K562 (cell line): ENCODE data around the gene TAS2R42. TPM values are rescaled to one million over a fixed set of nuclear protein-coding genes. Genes with fewer than 3 reads are reported as not detected.

Experiments used
- ATAC-seq: fragments of 200-7000 bp; cut with Tn5 transposase; 3 replicates; pipeline ENCODE4 v1.9.1; 2020; ENCODE audit warnings: moderate library complexity
- BruUV-seq: library from RNA; stranded (reverse); fragments of 400-500 nt; replicated peaks from 2 replicates; lab custom pipeline; 2021; lab: Mats Ljungman, UMichigan
- CTCF ChIA-PET: fragments of 300-600 bp; formaldehyde crosslinking; extraction: SDS; loops from one replicate; lab custom pipeline; 2021; ENCODE audit warnings: low intra/inter-chr PET ratio; lab: Yijun Ruan, JAX
- POLR2A ChIA-PET: fragments of 300-600, 350-650 bp; sonication (Branson Sonifier 250); formaldehyde crosslinking; extraction: SDS; loops from one replicate; lab custom pipeline; 2021; ENCODE audit warnings: antibody characterized with exemption, inconsistent platforms; lab: Yijun Ruan, JAX
- DNase-seq, 4 experiments: peaks; one replicate each; pipeline versions ENCODE4 v3.0.0 to v3.0.0-alpha.2; 2011 to 2018; ENCODE audit warnings: low spot score in 3 of 4, mixed read lengths in 3 of 4; ENCODE audit errors: extremely low read depth in 1 of 4
- FAIRE-seq: peaks from 2 replicates; lab custom pipeline; 2011; peaks lifted over from hg19 to GRCh38; lab: Jason Lieb, UNC
- H2AFZ ChIP-seq: 2 replicates; pipeline ENCODE4 v1.6.0; 2011; ENCODE audit warnings: low read depth, low read length, control low read depth, inconsistent platforms
- H3K27ac ChIP-seq: fragments of 200-600 bp; 3 replicates; pipeline ENCODE4 v1.8.0; 2011; ENCODE audit warnings: low read depth, mild to moderate bottlenecking, control low read depth, inconsistent platforms, low read length, moderate library complexity, mixed read lengths; ENCODE audit errors: extremely low read depth
- H3K27me3 ChIP-seq, 2 experiments: fragments of 300-600 bp in 1 of 2; 2 replicates in 1 of 2; 3 replicates in 1 of 2; pipeline versions ENCODE4 v1.6.0 to v1.8.0; 2011; ENCODE audit warnings: inconsistent platforms in 2 of 2, low read length in 2 of 2, mild to moderate bottlenecking in 1 of 2, mixed read lengths in 1 of 2, moderate library complexity in 1 of 2; ENCODE audit not compliant: control insufficient read depth in 2 of 2, insufficient read depth in 2 of 2
- H3K36me3 ChIP-seq: fragments of 300-600 bp; 3 replicates; pipeline ENCODE4 v1.8.0; 2011; ENCODE audit warnings: mild to moderate bottlenecking, low read length, inconsistent platforms; ENCODE audit not compliant: control insufficient read depth, insufficient read depth
- H3K4me1 ChIP-seq, 2 experiments: fragments of 200-600 bp in 1 of 2; replicated peaks in 1 of 2; 2 replicates in 1 of 2; 3 replicates in 1 of 2; pipeline versions ENCODE4 v1.5.1 to v1.8.0; 2011; ENCODE audit warnings: inconsistent platforms in 2 of 2, low read length in 2 of 2, mild to moderate bottlenecking in 1 of 2, mixed read lengths in 1 of 2, moderate library complexity in 1 of 2; ENCODE audit not compliant: control insufficient read depth in 2 of 2, insufficient read depth in 2 of 2
- H3K4me2 ChIP-seq: 2 replicates; pipeline ENCODE4 v1.6.1; 2011; ENCODE audit warnings: low read length, control low read depth, inconsistent platforms, mixed read lengths; ENCODE audit not compliant: insufficient read depth
- H3K4me3 ChIP-seq: fragments of 200-600 bp; sonication (generic), shearing (Covaris generic); 2 replicates; pipeline ENCODE4 v1.5.1; 2016; ENCODE audit warnings: control low read depth, inconsistent platforms
- H3K79me2 ChIP-seq: fragments of 200-600 bp; 3 replicates; pipeline ENCODE4 v1.8.0; 2011; ENCODE audit warnings: low read length, inconsistent platforms; ENCODE audit not compliant: control insufficient read depth, insufficient read depth
- H3K9ac ChIP-seq, 2 experiments: 2 replicates each; pipeline versions ENCODE4 v1.6.0 to v1.6.1; 2011; ENCODE audit warnings: low read depth in 2 of 2, low read length in 2 of 2, control low read depth in 1 of 2, inconsistent platforms in 1 of 2, mild to moderate bottlenecking in 1 of 2, mixed read lengths in 1 of 2; ENCODE audit not compliant: insufficient read depth in 1 of 2
- H3K9me1 ChIP-seq: one replicate; pipeline ENCODE4 v1.6.0; 2011; ENCODE audit warnings: inconsistent platforms, mild to moderate bottlenecking, low read length, moderate library complexity; ENCODE audit not compliant: control insufficient read depth, insufficient read depth
- H3K9me3 ChIP-seq: replicated peaks from 2 replicates; pipeline ENCODE4 v1.5.1; 2011; ENCODE audit warnings: low read depth, low read length, inconsistent platforms; ENCODE audit not compliant: control insufficient read depth, insufficient read depth
- H4K20me1 ChIP-seq: replicated peaks from 2 replicates; pipeline ENCODE4 v1.6.1; 2011; ENCODE audit warnings: low read length, inconsistent platforms, mixed read lengths; ENCODE audit not compliant: control insufficient read depth, insufficient read depth
- CEBPB ChIP-seq: fragments of 450-650 bp; IDR thresholded peaks from 2 replicates; pipeline ENCODE4 v1.6.1; 2016; ENCODE audit warnings: missing genetic modification characterization, missing compliant biosample characterization
- CEBPG ChIP-seq, 3 experiments: fragments of 200-800 bp in 1 of 3; sonication (Bioruptor generic) in 1 of 3; sonication (generic) in 1 of 3; formaldehyde crosslinking in 1 of 3; IDR thresholded peaks in 2 of 3; conservative IDR thresholded peaks in 1 of 3; 2 replicates each; pipeline versions ENCODE4 v1.6.1 to v1.8.0; 2016 to 2022; ENCODE audit warnings: missing compliant biosample characterization in 2 of 3, missing genetic modification characterization in 2 of 3, mild to moderate bottlenecking in 1 of 3, missing genetic modification reagents in 1 of 3
- MLLT1 ChIP-seq, 2 experiments: fragments of 450-650 bp; IDR thresholded peaks; 2 replicates each; pipeline ENCODE4 v1.6.1; 2016
- THAP12 ChIP-seq: fragments of 250-450 bp; sonication (Bioruptor Pico); IDR thresholded peaks from 2 replicates; pipeline ENCODE4 v1.9.0; 2021; ENCODE audit warnings: mild to moderate bottlenecking, inconsistent platforms
- in situ Hi-C: fragments of 300-500 bp; cut with MboI; formaldehyde crosslinking; loops from 4 replicates; pipeline ENCODE4 v1.15.0; 2018; ENCODE audit warnings: inconsistent platforms, mixed read lengths
- intact Hi-C: fragments of 100-400 bp; cut with micrococcal nuclease; formaldehyde crosslinking; loops from 2 replicates; pipeline ENCODE4 v1.14.2; 2022
- polyA plus RNA-seq, 8 experiments: library from polyadenylated mRNA; depleted of rRNA in 4 of 8; stranded (reverse) in 5 of 8; unstranded in 3 of 8; fragments of >200 nt; fragmentation: Nextera tagmentation in 2 of 8; fragmentation: Illumina TruSeq in 1 of 8; extraction: Ambion mirVana in 2 of 8; extraction: Trizol in 1 of 8; gene quantifications; 2 replicates each; pipeline versions ENCODE4 v1.2.1 to v1.2.3, GENCODE V29; 2011 to 2014; ENCODE audit warnings: inconsistent platforms in 1 of 8, missing spikeins in 1 of 8
- total RNA-seq, 7 experiments: library from RNA; depleted of rRNA in 6 of 7; stranded (reverse); fragments of >200 nt in 6 of 7; fragmentation: Illumina TruSeq in 2 of 7; extraction: Trizol in 2 of 7; gene quantifications; 2 replicates each; pipeline versions ENCODE4 v1.2.1 to v1.2.3, GENCODE V29; 2011 to 2021; ENCODE audit warnings: low replicate concordance in 1 of 7
- TF ChIP-seq, protein P1 (sequence below): fragments of 450-650 bp; formaldehyde crosslinking; IDR thresholded peaks from 2 replicates; pipeline ENCODE4 v1.4.0; 2020; ENCODE audit warnings: mild to moderate bottlenecking

The TAS2R42 gene
- total and polyA plus RNA-seq, 9 of the 15 experiments (the other 6 are each of a cell fraction or from before 2014, with no cell fraction given), result not detected

DNA sequence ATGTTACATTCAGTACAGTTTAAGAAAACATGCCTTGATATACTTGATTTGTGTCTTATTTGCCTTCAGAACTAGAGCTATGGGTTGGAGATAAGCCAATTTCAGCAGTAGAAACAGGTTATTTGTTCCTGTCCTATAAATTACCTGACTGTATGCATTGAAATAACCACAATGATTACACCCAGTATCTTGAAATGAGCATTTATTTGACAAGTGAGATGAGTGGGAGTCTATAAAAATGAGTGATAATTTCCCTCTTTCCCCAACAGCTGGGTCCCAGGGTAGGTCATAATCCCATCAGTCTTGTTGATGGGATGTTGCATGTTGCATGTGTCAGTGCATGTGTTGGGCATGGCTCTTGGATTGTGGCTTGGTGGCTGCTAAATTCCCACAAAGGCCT is 3.7 kb downstream of the TAS2R42 start:
- Histone ChIP-seq H3K9me3 (no peaks in the 10 kb centered on the region), H3K4me2 (no peak overlapping the region), H3K79me2 (no peaks in the 10 kb centered on the region), H3K27ac (no peak overlapping the region), H3K9me1 (no peaks in the 10 kb centered on the region), H3K4me3 (no peak overlapping the region), H3K36me3 (no peaks in the 10 kb centered on the region), H3K9ac (no peak overlapping the region), H3K4me1 (no peaks in the 10 kb centered on the region), H3K27me3 (no peaks in the 10 kb centered on the region), H4K20me1 (no peaks in the 10 kb centered on the region), H2AFZ (no peak overlapping the region)
- TF ChIP-seq, protein P1, sequence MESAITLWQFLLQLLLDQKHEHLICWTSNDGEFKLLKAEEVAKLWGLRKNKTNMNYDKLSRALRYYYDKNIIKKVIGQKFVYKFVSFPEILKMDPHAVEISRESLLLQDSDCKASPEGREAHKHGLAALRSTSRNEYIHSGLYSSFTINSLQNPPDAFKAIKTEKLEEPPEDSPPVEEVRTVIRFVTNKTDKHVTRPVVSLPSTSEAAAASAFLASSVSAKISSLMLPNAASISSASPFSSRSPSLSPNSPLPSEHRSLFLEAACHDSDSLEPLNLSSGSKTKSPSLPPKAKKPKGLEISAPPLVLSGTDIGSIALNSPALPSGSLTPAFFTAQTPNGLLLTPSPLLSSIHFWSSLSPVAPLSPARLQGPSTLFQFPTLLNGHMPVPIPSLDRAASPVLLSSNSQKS (CRISPR knock-in tag), result no peak
- TF ChIP-seq MLLT1 (IDR thresholded peaks at IDR 0.05), result no peak
- FAIRE-seq (no peak), ATAC-seq (no peak), DNase-seq (no peak)
- ChIA-PET CTCF (no interaction called here), POLR2A (no interaction called here)
- BruUV-seq, result no TSS peak
- in situ Hi-C loops, result no loop called here
- intact Hi-C loops, result no loop called here

DNA sequence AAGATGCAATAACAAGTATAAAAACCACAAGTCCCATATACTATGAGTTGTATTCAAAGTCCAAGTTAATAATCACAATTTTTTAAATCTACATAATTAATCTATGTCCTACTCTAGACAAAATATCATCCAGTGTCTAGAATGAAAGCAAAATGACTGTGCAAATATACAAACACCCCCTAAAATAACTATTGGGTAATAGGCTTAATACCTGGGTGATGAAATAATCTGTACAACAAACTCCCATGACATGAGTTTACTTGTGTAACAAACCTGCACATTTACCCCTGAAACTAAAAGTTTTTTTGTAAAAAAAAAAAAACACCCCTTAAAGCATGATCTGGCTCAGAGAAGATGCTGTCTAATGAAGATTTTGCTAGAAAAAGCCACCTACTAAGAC is 4.2 kb downstream of the TAS2R42 start:
- H3K9ac ChIP-seq, result no peak overlapping the region
- H3K9me3 ChIP-seq, result no peaks in the 10 kb centered on the region
- in situ Hi-C loops (no loop called here), intact Hi-C loops (no loop called here)
- H3K4me2 ChIP-seq, result no peak overlapping the region
- TF ChIP-seq CEBPG (CRISPR knock-in tag; IDR thresholded peaks at IDR 0.05) (no peak), CEBPG (tag; conservative IDR thresholded peaks at IDR 0.05 in 1 of 2, IDR thresholded peaks at IDR 0.05 in 1 of 2) (peak; percentile 54; a peak in 3 of 4 replicates), CEBPB (tag) (peak; percentile 25; the same call in 1 of the 2 replicates), THAP12 (CRISPR knock-in tag) (no peak)
- no peaks in the 10 kb centered on the region for H4K20me1 ChIP-seq
- H3K27me3 ChIP-seq, result no peaks in the 10 kb centered on the region
- BruUV-seq, result no TSS peak
- no peaks in the 10 kb centered on the region for H3K4me1 ChIP-seq
- no peaks in the 10 kb centered on the region for H3K79me2 ChIP-seq
- H3K4me3 ChIP-seq, result no peak overlapping the region
- H3K9me1 ChIP-seq, result no peaks in the 10 kb centered on the region
- no peak overlapping the region for H3K27ac ChIP-seq
- FAIRE-seq (no peak), DNase-seq (no peak), ATAC-seq (no peak)
- ChIA-PET POLR2A (no interaction called here), CTCF (no interaction called here)
- no peak overlapping the region for H2AFZ ChIP-seq
- H3K36me3 ChIP-seq, result no peaks in the 10 kb centered on the region
